ENCODE measurements around the gene IRGQ.
A peak's percentile ranks its signal among the peaks of the same experiment; 100 is the strongest.

Gene IRGQ

GRCh38 chr19:43612374-43612773, 16.4 kb upstream of the IRGQ start:
- Histone ChIP-seq H3K4me3 (ENCODE audit: low read depth, low read length) (no peak overlapping the region), H3K9me3 (ENCODE audit: control insufficient read depth, insufficient read depth, low read depth, low read length) (no peaks in the 10 kb centered on the region; the same call in 1 of the 2 replicates), H3K36me3 (ENCODE audit: control insufficient read depth in 2 of 2, insufficient read depth in 1 of 2, low read length in 2 of 2) (peaks cover 45 to 69% of the 10 kb centered on the region in 2 experiments), H3K27ac (ENCODE audit: extremely low read depth, low read depth, low read length) (no peak overlapping the region), H3K4me1 (ENCODE audit: control insufficient read depth, insufficient read depth, low read length) (peaks cover 15% of the 10 kb centered on the region)
- POLR2A ChIA-PET, result interaction anchor here (1.1 kb wide), 1 partner anchor 16 kb away, joined by 3 read pairs; the partner anchor contains the start of genes IRGQ and ZNF576
- no peak for TF ChIP-seq BCL11B (tag by site-specific recombination; IDR thresholded peaks at IDR 0.05; ENCODE audit: low read depth)
- no peak for TF ChIP-seq ZFP69B (tag by site-specific recombination; IDR thresholded peaks at IDR 0.05)
- no peak for TF ChIP-seq ZNF157 (tag by site-specific recombination; IDR thresholded peaks at IDR 0.05)
- no peak for TF ChIP-seq ZNF274 (IDR thresholded peaks at IDR 0.05; ENCODE audit: low read length)
- peak; percentile 75; the same call in 1 of the 2 replicates for TF ChIP-seq ZNF274 (tag by site-specific recombination; IDR thresholded peaks at IDR 0.05; ENCODE audit: borderline replicate concordance)
- no peak for TF ChIP-seq KLF9 (tag by site-specific recombination; IDR thresholded peaks at IDR 0.05; ENCODE audit: low read depth)
- TF ChIP-seq ZNF600 (tag by site-specific recombination; IDR thresholded peaks at IDR 0.05), result peak; percentile 33; the same call in 1 of the 2 replicates
- CTCF ChIA-PET, result interaction anchor here (0.5 to 1.5 kb wide), 3 partner anchors 50 to 148 kb away, joined by 4 to 6 read pairs (median 5); no protein-coding TSS in a partner anchor

DNA sequence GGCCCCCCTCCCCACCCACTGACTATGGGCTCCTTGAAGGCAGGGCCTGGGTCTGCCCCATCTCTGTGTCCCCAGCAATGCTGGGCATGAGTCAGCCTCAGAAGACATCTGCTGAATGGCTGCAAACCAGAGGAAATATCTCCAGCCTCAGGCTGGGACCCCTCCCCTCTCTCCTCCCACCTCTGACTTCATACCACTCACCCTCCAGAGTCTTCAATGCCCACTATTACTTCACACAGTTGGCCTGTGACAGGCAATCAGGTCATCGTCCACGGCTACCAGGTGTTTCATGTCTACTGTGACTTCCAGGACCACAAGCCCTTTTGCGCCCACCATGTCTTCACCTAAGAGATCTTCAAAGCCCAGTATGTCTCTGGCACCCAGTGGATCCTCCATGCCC, 15.9 kb upstream of the IRGQ start, which contains the start of gene SRRM5:
Gene SRRM5 (plus strand): TSS at position 301 of the 400 bp plus-strand sequence. CDS start 34 bp downstream, at position 335.
- POLR2A ChIA-PET, result no interaction called here
- H3K4me1 ChIP-seq (ENCODE audit: control insufficient read depth, insufficient read depth, low read length), result peaks cover 21% of the 10 kb centered on the region

More for the DNA sequence above, 15.9 kb upstream of the IRGQ start, which contains the start of gene SRRM5:
- TF ChIP-seq KLF8 (tag by site-specific recombination; IDR thresholded peaks at IDR 0.05) (no peak), ZNF239 (tag by site-specific recombination; IDR thresholded peaks at IDR 0.05) (no peak), ZNF777 (tag by site-specific recombination; IDR thresholded peaks at IDR 0.05; ENCODE audit: borderline replicate concordance) (no peak), ZNF211 (tag by site-specific recombination; IDR thresholded peaks at IDR 0.05; ENCODE audit: low read depth) (0 out of 2 replicates have a peak, but pooled peaks have one; percentile 13), ZNF324 (tag by site-specific recombination; IDR thresholded peaks at IDR 0.05) (no peak), ZNF138 (tag by site-specific recombination; IDR thresholded peaks at IDR 0.05; ENCODE audit: borderline replicate concordance) (no peak), ZBTB21 (tag by site-specific recombination; IDR thresholded peaks at IDR 0.05) (0 out of 2 replicates have a peak, but pooled peaks have one; percentile 23), ZNF248 (tag by site-specific recombination; IDR thresholded peaks at IDR 0.05) (no peak), ZNF404 (tag by site-specific recombination; IDR thresholded peaks at IDR 0.05) (no peak), ZNF175 (tag by site-specific recombination; IDR thresholded peaks at IDR 0.05) (no peak), ZNF132 (tag by site-specific recombination; IDR thresholded peaks at IDR 0.05; ENCODE audit: borderline replicate concordance) (no peak), ZNF354C (tag by site-specific recombination; IDR thresholded peaks at IDR 0.05; ENCODE audit: borderline replicate concordance, low read depth) (no peak), ZFP41 (tag by site-specific recombination; IDR thresholded peaks at IDR 0.05; ENCODE audit: borderline replicate concordance) (no peak), BCL11A (tag by site-specific recombination; IDR thresholded peaks at IDR 0.05; ENCODE audit: low read depth) (no peak), ZNF530 (tag by site-specific recombination; IDR thresholded peaks at IDR 0.05; ENCODE audit: low read depth) (no peak), ZNF292 (tag by site-specific recombination; IDR thresholded peaks at IDR 0.05; ENCODE audit: borderline replicate concordance, low read depth) (no peak), ZSCAN18 (tag by site-specific recombination; IDR thresholded peaks at IDR 0.05) (no peak), ZNF692 (tag by site-specific recombination; IDR thresholded peaks at IDR 0.05) (no peak), GLIS2 (tag by site-specific recombination; IDR thresholded peaks at IDR 0.05) (0 out of 2 replicates have a peak, but pooled peaks have one; percentile 15), ZNF521 (tag by site-specific recombination; IDR thresholded peaks at IDR 0.05) (no peak), ZNF416 (tag by site-specific recombination; IDR thresholded peaks at IDR 0.05) (no peak)
- CTCF ChIA-PET, result interaction anchor here (0.5 to 1.5 kb wide), 4 partner anchors 50 to 165 kb away, joined by 3 to 6 read pairs (median 4); no protein-coding TSS in a partner anchor
- Histone ChIP-seq H3K9me3 (ENCODE audit: control insufficient read depth, insufficient read depth, low read depth, low read length) (no peaks in the 10 kb centered on the region; the same call in 1 of the 2 replicates), H3K36me3 (ENCODE audit: control insufficient read depth in 2 of 2, insufficient read depth in 1 of 2, low read length in 2 of 2) (peaks cover 50 to 75% of the 10 kb centered on the region in 2 experiments), H3K4me3 (ENCODE audit: low read depth, low read length) (no peak within 1 kb of the TSS), H3K27ac (ENCODE audit: extremely low read depth, low read depth, low read length) (peak within 1 kb of the TSS; percentile 52; the same call in 1 of the 2 replicates)
